ENCODE results near the gene TBC1D2B. TPM values are rescaled to one million over a fixed set of nuclear protein-coding genes. Genes with fewer than 3 reads are reported as not detected.
A peak's percentile ranks its signal among the peaks of the same experiment; 100 is the strongest.

Gene TBC1D2B
- total RNA-seq, 1 donor from 2014 or later = 69.8 TPM

DNA sequence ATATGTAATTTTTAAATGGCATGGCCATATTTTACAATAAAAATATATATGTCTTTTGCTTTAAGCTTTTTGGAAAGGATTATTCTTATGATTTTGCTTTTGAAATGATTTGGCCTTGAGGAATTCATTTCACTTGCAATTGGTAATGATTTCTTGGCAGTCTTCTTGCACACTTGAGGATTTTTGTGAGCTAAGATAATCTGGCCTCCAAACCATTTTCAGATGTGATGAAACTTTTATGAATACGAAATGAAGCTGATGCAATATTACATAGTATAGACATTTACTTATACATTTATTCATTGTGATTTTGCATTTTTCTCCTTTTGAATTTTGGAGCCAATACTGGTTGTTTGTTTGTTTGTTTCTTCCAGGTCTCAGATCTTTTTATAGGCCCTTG lies 8.4 kb upstream of the TBC1D2B start:
- Histone ChIP-seq H3K4me1 (peaks cover 50% of the 10 kb centered on the region), H3K27ac (no peak overlapping the region), H3K27me3 (ENCODE audit: low read depth) (no peaks in the 10 kb centered on the region), H3K4me3 (no peak overlapping the region), H3K9me3 (no peaks in the 10 kb centered on the region), H3K36me3 (no peaks in the 10 kb centered on the region)
- no peak for ATAC-seq
- DNase-seq = no peak
- intact Hi-C loops (cut with DNase I) = no loop called here
- TF ChIP-seq, protein P1, sequence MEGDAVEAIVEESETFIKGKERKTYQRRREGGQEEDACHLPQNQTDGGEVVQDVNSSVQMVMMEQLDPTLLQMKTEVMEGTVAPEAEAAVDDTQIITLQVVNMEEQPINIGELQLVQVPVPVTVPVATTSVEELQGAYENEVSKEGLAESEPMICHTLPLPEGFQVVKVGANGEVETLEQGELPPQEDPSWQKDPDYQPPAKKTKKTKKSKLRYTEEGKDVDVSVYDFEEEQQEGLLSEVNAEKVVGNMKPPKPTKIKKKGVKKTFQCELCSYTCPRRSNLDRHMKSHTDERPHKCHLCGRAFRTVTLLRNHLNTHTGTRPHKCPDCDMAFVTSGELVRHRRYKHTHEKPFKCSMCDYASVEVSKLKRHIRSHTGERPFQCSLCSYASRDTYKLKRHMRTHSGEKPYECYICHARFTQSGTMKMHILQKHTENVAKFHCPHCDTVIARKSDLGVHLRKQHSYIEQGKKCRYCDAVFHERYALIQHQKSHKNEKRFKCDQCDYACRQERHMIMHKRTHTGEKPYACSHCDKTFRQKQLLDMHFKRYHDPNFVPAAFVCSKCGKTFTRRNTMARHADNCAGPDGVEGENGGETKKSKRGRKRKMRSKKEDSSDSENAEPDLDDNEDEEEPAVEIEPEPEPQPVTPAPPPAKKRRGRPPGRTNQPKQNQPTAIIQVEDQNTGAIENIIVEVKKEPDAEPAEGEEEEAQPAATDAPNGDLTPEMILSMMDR (IDR thresholded peaks at IDR 0.05) = no peak

- Histone ChIP-seq H3K36me3 (no peaks in the 10 kb centered on the region), H3K4me3 (no peak overlapping the region), H3K27ac (peak overlapping the region; percentile 43), H3K4me1 (peaks cover 50% of the 10 kb centered on the region), H3K27me3 (ENCODE audit: low read depth) (no peaks in the 10 kb centered on the region), H3K9me3 (no peaks in the 10 kb centered on the region)
- TF ChIP-seq, protein P1 (IDR thresholded peaks at IDR 0.05) = no peak
- intact Hi-C loops (cut with DNase I) = no loop called here
- ATAC-seq = peak in 1 of 2 donors; percentile 6
- no peak for DNase-seq
Measured at GRCh38 chr15:78084449-78084750, 6.9 kb upstream of the TBC1D2B start.

- Histone ChIP-seq H3K27me3 (ENCODE audit: low read depth) (no peaks in the 10 kb centered on the region), H3K4me3 (no peak overlapping the region), H3K4me1 (peaks cover 50% of the 10 kb centered on the region), H3K36me3 (no peaks in the 10 kb centered on the region), H3K9me3 (no peaks in the 10 kb centered on the region), H3K27ac (peak overlapping the region; percentile 43)
- intact Hi-C loops (cut with DNase I) = no loop called here
- DNase-seq (no peak), ATAC-seq (no peak)
- TF ChIP-seq, protein P1 (IDR thresholded peaks at IDR 0.05) = no peak
Measured at GRCh38 chr15:78083687-78084448, 6.4 kb upstream of the TBC1D2B start.

GRCh38 chr15:78083186-78083585 lies 5.7 kb upstream of the TBC1D2B start:
- DNase-seq (no peak), ATAC-seq (no peak)
- intact Hi-C loops (cut with DNase I) = no loop called here
- Histone ChIP-seq H3K27ac (peak overlapping the region; percentile 59), H3K36me3 (no peaks in the 10 kb centered on the region), H3K4me3 (no peak overlapping the region), H3K27me3 (ENCODE audit: low read depth) (no peaks in the 10 kb centered on the region), H3K4me1 (peaks cover 47% of the 10 kb centered on the region), H3K9me3 (no peaks in the 10 kb centered on the region)
- TF ChIP-seq, protein P1 (IDR thresholded peaks at IDR 0.05) = no peak

GRCh38 chr15:78082743-78083110 lies 5.2 kb upstream of the TBC1D2B start:
- TF ChIP-seq, protein P1 (IDR thresholded peaks at IDR 0.05) = no peak
- no peak for DNase-seq
- ATAC-seq = no peak
- peak overlapping the region; percentile 59 for H3K27ac ChIP-seq
- H3K27me3 ChIP-seq (ENCODE audit: low read depth) = no peaks in the 10 kb centered on the region
- no peaks in the 10 kb centered on the region for H3K36me3 ChIP-seq
- H3K4me1 ChIP-seq = peaks cover 47% of the 10 kb centered on the region
- no peaks in the 10 kb centered on the region for H3K9me3 ChIP-seq
- intact Hi-C loops (cut with DNase I) = no loop called here
- H3K4me3 ChIP-seq = no peak overlapping the region
